ENCODE results near the gene LMCD1.

The LMCD1 gene

GRCh38 chr3:8470801-8471200 lies 30.8 kb upstream of the LMCD1 start:
- Histone ChIP-seq H3K27ac (ENCODE audit: low read depth, low read length, poor library complexity, severe bottlenecking) (no peak overlapping the region), H3F3A (ENCODE audit: insufficient read depth, low read length) (no peaks in the 10 kb centered on the region), H3K9me3 (ENCODE audit: low read length) (no peaks in the 10 kb centered on the region)

GRCh38 chr3:8472549-8472948 lies 29.1 kb upstream of the LMCD1 start:
- Histone ChIP-seq H3K4me1 (ENCODE audit: insufficient read depth, low read length, severe bottlenecking) (no peaks in the 10 kb centered on the region), H3K9me2 (ENCODE audit: low read depth, low read length) (no peaks in the 10 kb centered on the region), H3K4me2 (ENCODE audit: low read length) (no peak overlapping the region), H3K4me3 (ENCODE audit: low read depth, low read length, poor library complexity, severe bottlenecking) (no peak overlapping the region), H3K27ac (ENCODE audit: low read depth, low read length, poor library complexity, severe bottlenecking) (no peak overlapping the region), H3K9me3 (ENCODE audit: low read length) (no peaks in the 10 kb centered on the region), H3K9ac (ENCODE audit: low read length) (no peak overlapping the region), H4K20me1 (ENCODE audit: insufficient read depth, low read length) (no peaks in the 10 kb centered on the region), H3K27me3 (ENCODE audit: insufficient read depth, low read length) (no peaks in the 10 kb centered on the region), H3F3A (ENCODE audit: insufficient read depth, low read length) (no peaks in the 10 kb centered on the region), H3K79me2 (ENCODE audit: insufficient read depth, low read length) (no peaks in the 10 kb centered on the region), H2AFZ (ENCODE audit: low read length) (no peak overlapping the region), H3K36me3 (ENCODE audit: insufficient read depth, low read length) (no peaks in the 10 kb centered on the region)
- TF ChIP-seq EZH2 (IDR thresholded peaks at IDR 0.05; ENCODE audit: borderline replicate concordance, low read length) (no peak), CTCF (IDR thresholded peaks at IDR 0.05; ENCODE audit: low read length) (no peak)

More at GRCh38 chr3:8470801-8471200, 30.8 kb upstream of the LMCD1 start:
- no peaks in the 10 kb centered on the region for H3K4me1 ChIP-seq (ENCODE audit: insufficient read depth, low read length, severe bottlenecking)
- H3K27me3 ChIP-seq (ENCODE audit: insufficient read depth, low read length) = no peaks in the 10 kb centered on the region
- no peak overlapping the region for H2AFZ ChIP-seq (ENCODE audit: low read length)
- no peak overlapping the region for H3K4me2 ChIP-seq (ENCODE audit: low read length)
- H3K79me2 ChIP-seq (ENCODE audit: insufficient read depth, low read length) = no peaks in the 10 kb centered on the region
- no peak overlapping the region for H3K4me3 ChIP-seq (ENCODE audit: low read depth, low read length, poor library complexity, severe bottlenecking)
- H3K36me3 ChIP-seq (ENCODE audit: insufficient read depth, low read length) = no peaks in the 10 kb centered on the region
- TF ChIP-seq EZH2 (IDR thresholded peaks at IDR 0.05; ENCODE audit: borderline replicate concordance, low read length) = no peak
- no peak for TF ChIP-seq CTCF (IDR thresholded peaks at IDR 0.05; ENCODE audit: low read length)
- H4K20me1 ChIP-seq (ENCODE audit: insufficient read depth, low read length) = no peaks in the 10 kb centered on the region
- H3K9me2 ChIP-seq (ENCODE audit: low read depth, low read length) = no peaks in the 10 kb centered on the region
- no peak overlapping the region for H3K9ac ChIP-seq (ENCODE audit: low read length)

- no peak overlapping the region for H2AFZ ChIP-seq (ENCODE audit: low read length)
- no peaks in the 10 kb centered on the region for H3K9me3 ChIP-seq (ENCODE audit: low read length)
- no peaks in the 10 kb centered on the region for H3K36me3 ChIP-seq (ENCODE audit: insufficient read depth, low read length)
- H3K4me1 ChIP-seq (ENCODE audit: insufficient read depth, low read length, severe bottlenecking) = no peaks in the 10 kb centered on the region
- H3K27me3 ChIP-seq (ENCODE audit: insufficient read depth, low read length) = no peaks in the 10 kb centered on the region
- no peak overlapping the region for H3K9ac ChIP-seq (ENCODE audit: low read length)
- TF ChIP-seq EZH2 (IDR thresholded peaks at IDR 0.05; ENCODE audit: borderline replicate concordance, low read length) = no peak
- TF ChIP-seq CTCF (IDR thresholded peaks at IDR 0.05; ENCODE audit: low read length) = no peak
- H3K4me3 ChIP-seq (ENCODE audit: low read depth, low read length, poor library complexity, severe bottlenecking) = no peak overlapping the region
- H3K4me2 ChIP-seq (ENCODE audit: low read length) = no peak overlapping the region
- no peaks in the 10 kb centered on the region for H4K20me1 ChIP-seq (ENCODE audit: insufficient read depth, low read length)
- H3F3A ChIP-seq (ENCODE audit: insufficient read depth, low read length) = no peaks in the 10 kb centered on the region
- no peaks in the 10 kb centered on the region for H3K9me2 ChIP-seq (ENCODE audit: low read depth, low read length)
- H3K27ac ChIP-seq (ENCODE audit: low read depth, low read length, poor library complexity, severe bottlenecking) = no peak overlapping the region
- no peaks in the 10 kb centered on the region for H3K79me2 ChIP-seq (ENCODE audit: insufficient read depth, low read length)
Measured at GRCh38 chr3:8473029-8473428, 28.6 kb upstream of the LMCD1 start.
